NCI-H2196 treated with DMSO at 0.1 percent for 48 hours (cell line): ENCODE results near the gene AGO1.
"Not testable (repeated sequence)": the region's sequence is repeated elsewhere in the genome, so short reads cannot be mapped to it uniquely, and the experiment has no call there.

Experiments
- DNase-seq: peaks from one replicate; lab custom pipeline; 2025; ENCODE audit not compliant: unreplicated experiment; lab: John Stamatoyannopoulos, UW

The AGO1 gene

DNA sequence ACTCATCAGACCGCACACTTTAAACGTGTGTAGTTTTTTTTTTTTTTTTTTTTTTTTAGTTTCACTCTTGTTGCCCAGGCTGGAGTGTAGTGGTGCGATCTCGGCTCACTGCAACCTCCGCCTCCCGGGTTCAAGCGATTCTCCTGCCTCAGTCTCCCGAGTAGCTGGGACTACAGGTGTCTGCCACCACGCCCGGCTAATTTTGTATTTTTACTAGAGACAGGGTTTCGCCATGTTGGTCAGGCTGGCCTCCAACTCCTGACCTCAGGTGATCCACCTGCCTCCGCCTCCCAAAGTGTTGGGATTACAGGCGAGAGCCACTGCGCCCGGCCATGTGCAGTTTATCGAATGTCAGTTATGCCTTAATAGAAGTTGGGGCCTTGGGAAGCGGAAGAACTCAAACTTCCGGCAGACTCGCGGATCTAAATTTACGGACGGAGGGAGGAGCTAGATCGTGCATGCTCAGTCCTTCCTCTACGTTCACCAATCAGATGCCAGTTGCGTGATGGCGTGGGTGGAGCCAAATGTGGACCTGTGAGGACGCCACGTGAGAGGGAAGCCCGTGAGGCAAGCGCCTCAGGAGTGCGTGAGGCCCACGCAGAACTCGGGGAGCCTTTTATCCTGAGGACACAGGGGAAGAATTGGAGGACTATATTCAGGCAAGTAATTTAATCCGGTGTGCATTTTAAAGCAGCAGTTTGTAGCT, 13.6 kb upstream of the AGO1 start:
- DNase-seq = not testable (repeated sequence)

DNA sequence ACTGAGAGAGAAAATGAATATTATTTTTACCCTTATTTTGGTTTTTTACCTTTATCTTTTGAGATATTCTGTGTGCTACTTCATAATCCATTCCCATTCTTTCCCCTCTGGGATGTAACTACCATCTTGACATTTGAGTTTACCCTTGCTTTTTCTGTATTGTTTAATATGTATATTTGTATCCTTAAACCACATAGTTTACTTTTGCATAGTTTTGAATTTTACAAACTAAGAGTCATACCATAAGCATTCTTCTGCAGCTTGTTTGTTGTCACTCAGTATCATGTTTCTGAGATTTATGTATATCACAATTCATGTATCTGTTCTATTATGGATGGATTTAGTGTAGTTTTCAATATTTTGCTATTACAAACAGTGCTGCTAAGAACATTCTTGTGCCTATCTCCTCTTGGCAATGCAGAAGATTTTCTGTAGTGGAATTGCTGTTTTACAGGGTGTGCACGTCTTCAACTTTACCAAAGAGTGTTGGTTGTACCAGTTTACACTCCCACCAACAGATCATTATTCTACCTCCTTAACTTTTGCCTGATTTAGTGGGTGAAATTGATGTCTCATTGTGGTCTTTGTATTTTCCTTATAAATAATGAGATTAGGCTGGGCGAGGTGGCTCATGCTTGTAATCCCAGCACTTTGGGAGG, 12.2 kb upstream of the AGO1 start:
- no peak for DNase-seq

DNA sequence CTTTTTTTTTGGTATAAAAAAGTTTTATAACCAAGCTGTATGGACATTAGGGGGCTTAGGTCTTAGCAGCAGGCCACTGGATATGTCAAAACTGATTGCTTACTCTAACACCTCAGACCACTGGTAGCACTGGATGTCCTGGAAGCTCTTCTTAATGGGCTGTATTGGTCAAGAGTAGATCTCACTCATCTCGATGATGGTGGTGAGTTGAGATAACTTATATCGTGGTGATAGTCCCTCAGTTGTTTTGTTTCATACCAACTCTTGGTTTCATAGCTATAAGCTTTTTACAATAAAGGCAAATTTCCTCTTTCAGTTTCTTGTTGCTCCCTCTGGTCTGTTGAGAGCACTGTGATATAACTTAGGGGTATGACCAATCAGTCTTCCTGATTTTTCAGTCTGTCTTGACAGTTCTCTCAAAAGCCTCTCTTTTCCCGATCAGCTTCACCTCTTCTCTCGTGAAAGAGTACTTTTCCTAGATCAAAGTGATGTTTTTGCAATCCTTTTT, 9.7 kb upstream of the AGO1 start:
- no peak for DNase-seq

DNA sequence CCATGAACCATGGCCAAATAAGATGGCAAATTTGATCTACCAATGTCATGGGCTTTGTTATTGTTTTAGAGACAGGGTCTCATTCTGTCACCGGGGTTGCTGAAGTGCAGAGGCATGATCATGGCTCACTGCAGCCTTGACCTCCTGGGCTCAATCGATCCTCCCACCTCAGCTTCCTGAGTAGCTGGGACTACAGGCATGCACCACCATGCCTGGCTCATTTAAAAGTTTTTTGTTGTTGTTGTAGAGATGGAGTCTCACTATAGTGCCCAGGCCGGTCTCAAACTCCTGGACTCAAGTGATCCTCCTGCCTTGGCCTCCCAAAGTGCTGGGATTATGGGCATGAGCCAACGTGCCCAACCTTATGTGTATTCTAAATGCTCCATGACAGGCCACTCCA, 8.9 kb upstream of the AGO1 start:
- DNase-seq = not testable (repeated sequence)

DNA sequence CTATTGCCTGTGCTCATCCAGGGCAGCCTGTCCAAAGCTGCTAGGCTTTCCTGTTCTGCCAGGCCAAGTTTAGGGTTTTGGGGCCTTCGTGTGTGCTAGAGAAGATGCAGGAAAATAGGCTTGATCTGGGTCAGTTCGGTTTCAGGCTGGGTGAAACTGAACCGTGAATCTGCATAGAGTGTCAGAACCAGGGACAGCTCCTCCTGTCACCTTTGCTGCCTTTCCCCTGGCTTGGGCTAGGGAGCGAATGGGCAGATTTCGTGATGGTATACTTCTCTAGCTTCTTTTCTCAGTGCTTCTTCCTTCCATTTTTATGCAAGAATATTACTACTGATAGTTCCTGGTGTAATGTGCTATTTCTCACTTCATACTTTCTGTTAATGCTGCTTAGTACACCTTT, 6.0 kb upstream of the AGO1 start:
- no peak for DNase-seq

DNA sequence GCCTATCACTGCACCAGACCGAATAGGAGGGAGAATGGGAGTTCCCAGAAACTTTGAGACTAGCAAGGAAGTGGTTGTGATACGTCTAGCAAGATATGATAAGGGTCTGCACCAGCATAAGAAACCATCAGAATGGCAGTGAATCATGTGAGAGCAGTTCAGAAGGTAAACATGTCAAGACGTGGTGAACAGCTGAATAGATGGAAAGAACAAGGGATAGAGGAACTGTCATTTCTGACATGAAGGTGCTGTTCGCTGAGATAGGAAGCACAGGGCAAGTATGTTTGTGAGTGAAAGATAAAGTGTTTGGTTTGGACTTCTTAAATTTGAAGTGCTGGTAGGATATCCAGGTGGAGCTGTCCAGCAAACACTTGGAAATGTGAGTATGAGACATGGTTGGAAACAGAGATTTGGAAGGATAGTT, 1.1 kb upstream of the AGO1 start:
- DNase-seq = no peak

DNA sequence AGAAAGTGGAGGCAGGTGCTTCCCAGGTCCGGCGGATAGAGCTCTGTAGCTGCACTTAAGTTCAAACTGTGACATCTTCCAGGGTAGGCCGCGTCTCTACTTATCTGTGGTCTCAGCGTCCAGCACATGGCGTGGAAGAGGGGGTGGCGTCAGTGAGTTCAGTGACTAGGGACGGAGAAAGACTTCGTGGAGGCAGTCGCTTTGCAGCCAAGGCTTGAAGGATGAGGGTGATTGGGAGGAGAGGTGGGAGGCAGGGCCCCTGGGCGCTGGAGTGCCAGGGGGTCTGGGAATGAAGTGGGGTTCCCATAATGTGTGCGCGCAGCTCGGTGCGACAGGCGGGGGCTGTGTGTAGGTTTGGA, 444 bp upstream of the AGO1 start:
- DNase-seq = no peak

DNA sequence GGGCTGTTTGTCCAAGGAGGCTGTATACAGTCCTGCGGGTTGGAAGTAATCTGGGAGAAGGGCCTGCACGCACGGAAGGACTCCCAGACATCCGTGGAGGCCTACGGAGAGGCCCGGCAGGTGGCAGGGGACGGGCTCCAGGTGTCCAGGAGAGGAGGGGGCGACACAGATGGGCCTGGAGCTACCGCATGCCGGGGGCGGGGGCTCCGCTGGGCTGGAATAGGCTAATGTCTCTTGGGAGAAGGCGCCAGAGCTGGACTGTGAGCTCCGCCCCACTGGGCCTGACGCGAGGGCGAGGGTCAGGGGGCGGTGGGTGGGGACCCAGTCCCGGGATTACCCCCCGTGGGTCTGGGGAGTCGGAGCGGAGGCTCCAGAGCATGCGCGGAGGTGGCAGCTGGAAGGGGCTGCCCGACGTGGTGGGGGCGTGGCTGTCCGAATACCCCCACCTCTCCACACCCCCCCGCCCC, 659 bp downstream of the AGO1 start:
- DNase-seq = no peak

DNA sequence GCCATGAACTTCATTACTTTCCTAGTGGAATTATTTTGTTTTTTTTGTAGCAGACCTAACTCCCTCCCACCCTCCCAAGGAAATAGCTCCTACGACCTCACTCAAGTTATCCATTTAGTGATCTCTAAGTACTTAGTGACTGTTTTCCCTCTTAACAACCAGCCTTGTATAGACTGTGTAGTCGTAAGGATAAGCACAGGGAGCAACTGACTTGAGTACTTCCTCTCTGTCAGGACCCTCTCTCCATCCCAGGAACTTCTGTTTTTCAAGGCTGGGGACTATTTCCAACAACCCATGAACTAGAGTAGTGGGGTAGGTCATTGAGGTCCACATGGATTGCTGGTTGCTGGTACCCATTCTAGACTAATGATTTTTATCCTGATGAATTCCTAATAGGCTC, 1.9 kb downstream of the AGO1 start:
- no peak for DNase-seq

DNA sequence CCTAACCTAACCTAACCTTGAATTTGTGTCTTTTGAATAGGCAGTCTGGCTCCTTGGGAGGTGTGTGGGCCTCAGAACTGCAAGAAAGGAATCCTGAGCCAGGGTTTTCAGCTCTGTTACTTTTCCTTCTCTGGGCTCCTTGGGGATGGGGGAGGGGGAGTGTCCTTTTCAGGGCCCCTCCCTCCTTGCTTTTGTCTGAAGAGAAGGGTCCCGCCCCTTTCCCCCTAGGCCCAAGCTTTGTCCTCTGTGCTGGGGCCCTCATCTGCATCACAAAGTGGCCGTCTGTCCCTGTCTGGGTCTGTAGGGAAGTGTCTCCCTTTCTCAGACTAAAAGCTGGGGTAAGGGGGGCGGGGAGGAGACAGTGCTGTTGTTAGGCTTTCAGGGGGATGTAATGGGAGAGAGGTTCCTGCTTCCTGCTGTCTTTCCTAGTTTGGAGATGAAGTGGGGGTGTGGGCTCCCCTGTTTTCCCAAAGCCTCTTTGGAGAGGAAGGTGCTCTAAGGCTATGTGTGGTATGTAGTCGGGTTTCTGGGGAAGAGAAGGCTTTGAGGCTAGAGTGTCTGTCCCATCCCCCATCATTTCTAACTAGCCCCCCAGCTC, 3.1 kb downstream of the AGO1 start:
- DNase-seq = no peak

DNA sequence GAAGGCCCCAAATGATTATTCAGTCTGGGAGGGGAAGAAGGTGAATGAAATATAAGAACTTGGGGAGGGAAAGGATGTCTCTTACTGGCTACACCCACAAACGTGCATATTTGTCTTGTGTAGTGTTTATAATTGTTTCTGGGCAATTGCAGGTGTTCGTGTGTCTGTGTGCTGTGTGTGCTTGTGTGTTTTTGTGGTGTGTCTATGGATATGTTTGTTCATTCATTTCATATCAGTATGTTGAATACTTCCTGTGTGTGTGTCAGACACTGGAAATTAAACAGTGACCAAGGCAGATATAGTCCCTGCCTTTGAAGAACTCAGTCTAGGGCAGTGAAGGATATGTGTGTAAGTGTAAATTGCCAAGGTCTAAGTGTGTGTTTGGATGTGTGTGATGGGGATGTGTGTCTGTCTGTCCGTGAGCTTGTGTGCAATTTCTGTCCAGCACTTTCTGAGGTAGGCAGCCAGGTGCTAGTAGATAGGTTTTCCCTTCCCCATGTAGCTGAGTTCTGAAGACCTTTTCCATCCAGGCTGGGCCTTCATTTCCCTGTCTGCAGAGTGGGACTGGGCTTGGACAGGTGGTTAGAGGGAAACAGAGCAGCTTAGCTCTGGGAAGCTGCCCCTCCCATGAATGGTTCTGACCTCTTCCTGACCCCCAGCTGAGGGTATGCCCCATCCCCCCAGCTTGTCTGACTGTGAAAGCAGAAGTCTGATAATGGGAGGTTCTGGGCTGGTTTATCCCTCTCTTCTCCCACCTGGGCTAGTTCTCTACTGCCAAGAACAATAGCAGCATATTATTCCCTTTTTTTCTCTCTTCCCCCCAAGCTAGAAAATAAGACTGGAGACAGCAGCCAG, 3.8 kb downstream of the AGO1 start:
- DNase-seq = no peak

DNA sequence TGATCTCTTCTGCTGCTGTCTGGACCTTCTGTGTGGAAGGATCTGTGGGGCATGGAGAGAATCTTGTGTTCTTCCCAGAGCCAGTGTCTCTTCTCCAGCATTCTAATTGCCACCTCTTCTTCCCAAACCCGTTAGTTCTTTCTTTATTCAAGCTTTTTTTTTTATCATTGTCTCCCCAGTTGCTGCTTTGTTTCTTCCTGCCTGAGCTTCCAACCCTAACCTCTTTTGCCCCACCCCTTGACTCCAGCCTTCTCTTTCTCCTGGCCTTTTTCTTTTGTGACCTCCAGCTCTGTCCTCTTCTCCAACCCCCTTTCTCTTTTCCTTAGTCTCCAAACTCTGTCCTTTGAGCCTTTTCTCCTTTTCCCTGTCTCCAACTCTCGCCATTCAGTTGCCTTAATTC, 4.5 kb downstream of the AGO1 start:
- DNase-seq = no peak

DNA sequence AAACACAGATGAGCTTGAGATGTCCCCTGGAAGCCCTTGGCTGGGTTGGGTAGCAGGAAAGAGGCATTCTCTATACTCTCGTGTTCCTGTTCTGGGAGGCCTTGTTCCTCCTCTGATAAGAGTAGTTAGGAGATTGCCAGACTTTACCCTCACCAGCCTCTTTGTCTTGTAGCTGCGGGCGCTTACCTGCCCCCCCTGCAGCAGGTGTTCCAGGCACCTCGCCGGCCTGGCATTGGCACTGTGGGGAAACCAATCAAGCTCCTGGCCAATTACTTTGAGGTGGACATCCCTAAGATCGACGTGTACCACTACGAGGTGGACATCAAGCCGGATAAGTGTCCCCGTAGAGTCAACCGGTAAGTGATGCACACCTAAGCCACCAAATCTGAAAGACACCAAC, 5.2 kb downstream of the AGO1 start:
- no peak for DNase-seq

DNA sequence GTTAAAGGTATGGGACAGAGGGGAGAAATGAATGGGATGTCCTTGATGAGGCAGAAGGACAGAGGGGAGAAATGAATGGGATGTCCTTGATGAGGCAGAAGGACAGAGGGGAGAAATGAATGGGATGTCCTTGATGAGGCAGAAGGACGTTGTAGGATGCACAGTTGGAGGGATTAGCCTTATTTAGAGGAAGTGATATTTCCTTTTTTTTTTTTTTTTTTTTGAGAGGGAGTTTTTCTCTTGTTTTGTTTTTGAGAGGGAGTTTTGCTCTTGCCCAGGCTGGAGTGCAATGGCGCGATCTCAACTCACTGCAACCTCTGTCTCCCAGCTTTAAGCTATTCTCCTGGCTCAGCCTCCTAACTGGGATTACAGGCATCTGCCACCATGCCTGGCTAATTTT, 6.0 kb downstream of the AGO1 start:
- DNase-seq = not testable (repeated sequence)

DNA sequence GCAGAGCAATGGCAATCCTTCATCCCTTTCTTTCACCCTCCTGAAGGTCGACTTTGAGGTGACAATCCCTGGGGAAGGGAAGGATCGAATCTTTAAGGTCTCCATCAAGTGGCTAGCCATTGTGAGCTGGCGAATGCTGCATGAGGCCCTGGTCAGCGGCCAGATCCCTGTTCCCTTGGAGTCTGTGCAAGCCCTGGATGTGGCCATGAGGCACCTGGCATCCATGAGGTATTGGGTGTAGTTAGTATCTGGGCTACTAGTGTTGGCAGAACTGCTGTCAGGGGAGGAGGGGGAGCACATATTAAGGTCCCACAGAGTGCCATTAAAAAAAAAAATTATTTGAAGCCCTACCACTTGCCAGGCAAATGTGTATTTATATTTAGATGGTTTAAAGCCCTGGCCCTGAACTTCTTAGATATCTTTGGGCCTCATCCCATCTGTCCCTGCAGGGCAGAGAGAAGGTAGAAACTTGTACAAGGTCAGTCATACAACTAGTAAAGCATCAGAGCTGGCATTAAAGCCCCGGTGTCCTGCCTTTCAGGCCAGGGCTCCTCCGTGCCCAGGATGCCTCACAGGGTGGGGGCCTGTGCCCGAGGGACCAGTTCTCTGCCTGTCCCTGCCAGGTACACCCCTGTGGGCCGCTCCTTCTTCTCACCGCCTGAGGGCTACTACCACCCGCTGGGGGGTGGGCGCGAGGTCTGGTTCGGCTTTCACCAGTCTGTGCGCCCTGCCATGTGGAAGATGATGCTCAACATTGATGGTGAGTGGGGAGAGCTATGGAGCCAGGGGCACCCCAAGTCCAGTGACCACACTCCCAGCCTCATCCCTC, 10.3 kb downstream of the AGO1 start:
- DNase-seq = no peak

DNA sequence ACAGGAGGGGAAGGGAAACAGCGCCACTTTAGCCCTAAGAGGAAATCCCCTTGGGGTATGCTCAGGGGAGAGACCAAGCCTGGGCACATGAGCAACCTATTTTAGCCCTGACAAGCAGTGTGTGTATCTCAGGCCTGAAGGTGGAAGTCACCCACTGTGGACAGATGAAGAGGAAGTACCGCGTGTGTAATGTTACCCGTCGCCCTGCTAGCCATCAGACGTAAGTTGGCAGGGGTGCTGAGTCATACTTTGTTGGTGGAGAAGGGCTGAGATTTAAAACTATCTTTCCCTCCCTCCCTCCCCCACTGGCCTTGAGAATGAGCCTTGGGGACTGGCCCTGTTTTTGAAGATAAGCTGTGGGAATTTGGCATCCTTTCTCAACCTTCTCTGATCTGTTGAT, 11.2 kb downstream of the AGO1 start:
- DNase-seq = no peak

DNA sequence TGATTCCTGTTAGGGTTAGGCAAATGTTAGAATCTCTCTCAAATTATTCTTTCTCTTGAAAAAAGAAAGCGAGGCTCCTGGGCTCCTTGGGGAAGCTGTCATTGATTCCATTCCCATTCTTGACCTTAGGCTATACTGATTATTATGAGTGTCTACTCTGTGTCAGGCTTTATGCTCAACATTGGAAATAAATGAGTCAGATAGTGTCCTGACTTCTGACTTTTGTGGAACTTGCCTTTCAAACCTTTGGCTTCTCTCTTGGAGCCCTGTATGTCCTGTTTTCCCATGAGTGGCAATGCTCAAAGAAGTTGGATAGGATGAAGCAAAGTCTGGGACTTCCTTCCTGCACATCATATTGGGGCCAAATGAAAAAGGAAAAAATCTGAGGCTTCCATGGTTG, 11.6 kb downstream of the AGO1 start:
- DNase-seq = no peak

DNA sequence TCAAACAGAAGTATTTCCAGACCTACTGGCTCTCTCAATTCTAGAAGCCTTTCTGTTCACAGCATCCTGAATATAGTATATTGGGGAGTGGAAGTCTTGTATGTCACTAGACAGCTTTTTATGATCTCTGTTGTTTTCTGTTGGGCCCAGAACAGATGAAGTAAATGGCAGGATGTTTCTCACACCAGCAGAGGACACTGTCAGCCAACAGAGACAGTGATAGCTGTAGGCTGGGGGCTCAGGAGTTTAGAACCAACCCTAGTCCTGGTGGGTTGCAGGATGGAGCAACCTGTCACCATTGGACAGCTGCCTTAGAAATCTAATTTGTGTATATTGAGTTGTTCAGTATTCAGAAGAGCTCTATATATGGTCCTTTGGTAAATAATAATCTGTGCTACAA, 16.9 kb downstream of the AGO1 start:
- DNase-seq = no peak

DNA sequence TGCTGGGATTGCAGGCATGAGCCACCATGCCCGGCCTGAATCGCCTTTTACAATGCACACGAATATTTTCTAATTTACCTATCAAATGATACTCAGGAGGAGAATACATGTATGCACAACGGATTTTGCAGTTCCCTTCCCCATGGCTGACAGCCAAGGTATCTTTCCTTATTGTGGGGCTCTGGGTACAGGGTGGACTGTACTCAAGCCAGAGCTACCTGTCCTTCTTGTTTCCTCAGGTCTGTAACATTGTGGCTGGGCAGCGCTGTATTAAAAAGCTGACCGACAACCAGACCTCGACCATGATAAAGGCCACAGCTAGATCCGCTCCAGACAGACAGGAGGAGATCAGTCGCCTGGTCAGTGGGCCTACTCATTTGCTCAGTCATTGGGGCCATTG, 18.2 kb downstream of the AGO1 start:
- no peak for DNase-seq

DNA sequence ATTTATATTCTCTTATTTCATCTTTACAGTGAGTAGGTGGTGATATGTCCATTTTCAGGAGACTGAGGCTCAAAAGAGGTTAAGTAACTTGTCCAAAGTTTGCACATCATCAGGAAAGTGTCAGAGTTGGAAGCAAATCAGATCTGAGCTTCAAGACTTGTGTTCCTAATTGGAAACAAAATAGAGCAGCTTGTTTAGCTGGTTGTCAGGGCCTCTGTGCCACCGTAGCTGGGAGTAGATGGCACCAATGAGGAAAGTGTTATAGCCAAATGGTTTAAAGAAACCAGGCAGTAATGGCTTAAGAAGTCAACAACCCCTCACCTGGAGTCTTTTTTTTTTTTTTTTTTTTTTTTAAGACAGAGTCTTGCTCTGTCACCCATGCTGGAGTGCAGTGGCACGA, 19.7 kb downstream of the AGO1 start:
- DNase-seq = no peak

DNA sequence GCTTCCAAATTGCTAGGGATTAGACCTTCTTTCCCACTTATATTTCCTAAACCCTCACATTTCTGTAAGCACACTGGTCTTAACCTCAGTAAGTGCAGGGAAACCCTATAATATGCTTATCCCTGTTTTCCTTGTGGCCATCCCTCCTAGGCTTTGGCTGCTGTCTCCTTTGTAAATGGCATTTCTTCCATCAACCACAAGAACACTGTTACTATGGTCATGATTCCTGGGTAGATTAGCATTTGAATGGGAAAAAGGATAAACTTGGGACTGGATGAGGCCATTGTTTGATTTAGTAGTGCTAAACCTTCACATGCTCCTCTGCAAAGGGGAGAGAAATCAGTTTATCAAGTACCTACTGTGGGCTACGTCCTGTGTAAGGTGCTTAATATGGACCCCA, 31.7 kb downstream of the AGO1 start:
- no peak for DNase-seq
